Calu3 (cell line): ENCODE data around the gene COBLL1. TPM values are rescaled to one million over a fixed set of nuclear protein-coding genes. Genes with fewer than 3 reads are reported as not detected.

ENCODE experiments used
- BruUV-seq: library from RNA; stranded (reverse); fragments of 400-500 nt; replicated peaks from 2 replicates; lab custom pipeline; 2021; lab: Mats Ljungman, UMichigan
- CTCF ChIA-PET: fragments of 300-600 bp; sonication (Branson Sonifier 250); formaldehyde crosslinking; loops from one replicate; lab custom pipeline; 2022; ENCODE audit warnings: antibody characterized with exemption; lab: Charles Lee
- DNase-seq: peaks from one replicate; pipeline ENCODE4 v3.0.0; 2022
- H3K27ac Mint-ChIP-seq: one replicate; pipeline ENCODE4 v1.8.0; 2022; ENCODE audit warnings: mixed read lengths; ENCODE audit not compliant: unreplicated experiment
- H3K27me3 Mint-ChIP-seq: one replicate; pipeline ENCODE4 v1.8.0; 2022; ENCODE audit warnings: mixed read lengths; ENCODE audit not compliant: unreplicated experiment
- H3K36me3 Mint-ChIP-seq: one replicate; pipeline ENCODE4 v1.8.0; 2022; ENCODE audit warnings: mild to moderate bottlenecking, moderate library complexity, mixed read lengths; ENCODE audit not compliant: insufficient read depth, unreplicated experiment
- H3K4me1 Mint-ChIP-seq: one replicate; pipeline ENCODE4 v1.8.0; 2022; ENCODE audit warnings: mild to moderate bottlenecking, low read depth, mixed read lengths; ENCODE audit not compliant: unreplicated experiment
- H3K4me3 Mint-ChIP-seq: one replicate; pipeline ENCODE4 v1.8.0; 2022; ENCODE audit warnings: mild to moderate bottlenecking, low read depth, moderate library complexity, mixed read lengths; ENCODE audit not compliant: unreplicated experiment
- H3K9me3 Mint-ChIP-seq: one replicate; pipeline ENCODE4 v1.8.0; 2022; ENCODE audit warnings: low read depth, mixed read lengths; ENCODE audit not compliant: unreplicated experiment
- intact Hi-C: fragments of 100-400 bp; cut with micrococcal nuclease; formaldehyde crosslinking; loops from one replicate; pipeline ENCODE4 v1.10.0; 2022; ENCODE audit not compliant: unreplicated experiment
- total RNA-seq: library from RNA; stranded (reverse); gene quantifications from 2 replicates; pipeline ENCODE4 v1.2.3, GENCODE V29; 2022
- TF ChIP-seq, protein P1 (sequence below): fragments of 200-600 bp; IDR thresholded peaks from one replicate; pipeline ENCODE4 v1.8.0; 2022; ENCODE audit warnings: antibody characterized with exemption; ENCODE audit not compliant: unreplicated experiment

COBLL1 gene
- total RNA-seq, 1 experiment from 2014 or later = 44.9 TPM

DNA sequence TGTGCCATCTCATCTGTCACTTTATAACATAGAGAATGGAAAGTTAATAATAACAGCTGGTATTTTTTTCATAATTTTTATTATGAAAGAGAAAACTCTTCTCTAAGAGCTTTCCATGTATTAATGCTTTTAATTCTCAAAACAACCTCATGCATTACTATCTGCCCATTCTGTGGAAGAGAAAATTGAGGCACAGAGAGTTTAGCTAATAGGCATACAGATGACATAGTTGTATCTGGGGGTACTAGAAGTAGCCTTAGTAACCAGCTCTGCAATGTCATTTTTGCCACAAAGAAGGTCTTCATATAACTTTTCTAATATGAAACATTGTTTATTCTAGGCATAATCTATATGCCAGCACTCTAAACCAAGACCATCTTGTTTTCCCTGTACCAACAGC is 36.3 kb upstream of the COBLL1 start:
- intact Hi-C loops = no loop called here
- Mint-ChIP-seq H3K9me3 (no peaks in the 10 kb centered on the region), H3K4me1 (peaks cover 10% of the 10 kb centered on the region), H3K27me3 (no peaks in the 10 kb centered on the region), H3K4me3 (no peak overlapping the region), H3K36me3 (no peaks in the 10 kb centered on the region), H3K27ac (no peak overlapping the region)
- no peak for DNase-seq
- CTCF ChIA-PET = interaction anchor here (1.2 kb wide), 1 partner anchor 18 kb away, joined by 4 read pairs; no protein-coding TSS in a partner anchor
- BruUV-seq = no TSS peak
- TF ChIP-seq, protein P1, sequence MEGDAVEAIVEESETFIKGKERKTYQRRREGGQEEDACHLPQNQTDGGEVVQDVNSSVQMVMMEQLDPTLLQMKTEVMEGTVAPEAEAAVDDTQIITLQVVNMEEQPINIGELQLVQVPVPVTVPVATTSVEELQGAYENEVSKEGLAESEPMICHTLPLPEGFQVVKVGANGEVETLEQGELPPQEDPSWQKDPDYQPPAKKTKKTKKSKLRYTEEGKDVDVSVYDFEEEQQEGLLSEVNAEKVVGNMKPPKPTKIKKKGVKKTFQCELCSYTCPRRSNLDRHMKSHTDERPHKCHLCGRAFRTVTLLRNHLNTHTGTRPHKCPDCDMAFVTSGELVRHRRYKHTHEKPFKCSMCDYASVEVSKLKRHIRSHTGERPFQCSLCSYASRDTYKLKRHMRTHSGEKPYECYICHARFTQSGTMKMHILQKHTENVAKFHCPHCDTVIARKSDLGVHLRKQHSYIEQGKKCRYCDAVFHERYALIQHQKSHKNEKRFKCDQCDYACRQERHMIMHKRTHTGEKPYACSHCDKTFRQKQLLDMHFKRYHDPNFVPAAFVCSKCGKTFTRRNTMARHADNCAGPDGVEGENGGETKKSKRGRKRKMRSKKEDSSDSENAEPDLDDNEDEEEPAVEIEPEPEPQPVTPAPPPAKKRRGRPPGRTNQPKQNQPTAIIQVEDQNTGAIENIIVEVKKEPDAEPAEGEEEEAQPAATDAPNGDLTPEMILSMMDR = no peak

DNA sequence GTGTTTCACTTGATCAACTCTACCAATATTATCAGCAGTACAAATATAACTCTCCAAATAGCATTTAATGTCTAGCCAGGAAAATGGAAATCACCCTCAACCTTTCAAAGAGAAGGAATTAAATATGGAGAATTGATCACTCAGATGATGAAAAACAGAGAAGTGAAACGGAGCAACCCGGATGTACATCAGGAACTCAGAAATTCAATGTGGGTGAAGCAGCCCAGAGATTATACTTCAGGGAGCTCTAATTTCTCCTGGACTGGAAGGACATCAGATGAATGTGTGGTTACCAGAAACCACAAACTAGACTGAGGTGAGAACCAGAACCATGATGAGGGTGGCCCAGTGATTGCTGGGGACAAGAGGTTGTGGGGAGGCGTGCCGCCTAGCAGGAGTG is 35.5 kb upstream of the COBLL1 start:
- TF ChIP-seq, protein P1 = no peak
- Mint-ChIP-seq H3K9me3 (no peaks in the 10 kb centered on the region), H3K27me3 (no peaks in the 10 kb centered on the region), H3K27ac (no peak overlapping the region), H3K4me1 (peaks cover 10% of the 10 kb centered on the region), H3K36me3 (no peaks in the 10 kb centered on the region), H3K4me3 (no peak overlapping the region)
- CTCF ChIA-PET = no interaction called here
- BruUV-seq = no TSS peak
- no peak for DNase-seq
- intact Hi-C loops = no loop called here

DNA sequence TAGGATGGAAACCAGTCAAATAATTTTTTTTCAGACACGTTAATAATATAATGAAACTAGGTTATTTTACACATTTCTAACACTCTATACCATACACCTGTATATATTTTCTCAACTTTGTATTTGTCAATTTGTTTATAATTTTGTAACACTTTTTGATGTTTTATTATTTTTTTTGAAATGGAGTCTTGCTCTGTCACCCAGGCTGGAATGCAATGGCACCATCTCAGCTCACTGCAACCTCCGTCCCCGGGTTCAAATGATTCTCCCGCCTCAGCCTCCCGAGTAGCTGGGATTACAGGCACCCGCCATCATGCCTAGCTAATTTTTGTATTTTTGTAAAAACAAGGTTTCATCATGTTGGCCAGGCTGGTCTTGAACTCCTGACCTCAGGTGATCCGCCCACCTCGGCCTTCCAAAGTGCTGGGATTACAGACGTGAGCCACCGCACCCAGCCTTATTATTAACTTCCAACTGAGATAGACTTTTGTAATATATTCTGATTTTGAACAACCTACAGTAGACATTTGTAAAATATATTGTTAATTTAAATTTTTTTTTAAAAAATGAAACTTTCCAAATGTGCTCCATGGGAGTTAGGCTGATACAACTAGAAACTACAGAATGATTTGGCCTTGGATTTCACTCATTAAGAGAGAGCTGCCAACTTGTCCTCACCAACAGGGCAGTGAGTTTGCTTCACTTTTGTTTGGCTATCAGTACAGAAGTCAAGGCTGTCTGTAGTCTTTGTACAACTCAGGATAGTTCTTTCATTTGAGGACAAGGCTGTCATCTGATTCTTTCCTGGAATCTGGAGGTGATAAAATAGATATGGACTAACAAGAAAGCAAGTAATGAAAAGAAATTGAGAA is 33.9 kb upstream of the COBLL1 start:
- H3K27ac Mint-ChIP-seq = no peak overlapping the region
- H3K4me3 Mint-ChIP-seq = no peak overlapping the region
- peaks cover 10% of the 10 kb centered on the region for H3K4me1 Mint-ChIP-seq
- no peaks in the 10 kb centered on the region for H3K36me3 Mint-ChIP-seq
- CTCF ChIA-PET = no interaction called here
- TF ChIP-seq, protein P1 = no peak
- no peak for DNase-seq
- intact Hi-C loops = no loop called here
- H3K9me3 Mint-ChIP-seq = no peaks in the 10 kb centered on the region
- no peaks in the 10 kb centered on the region for H3K27me3 Mint-ChIP-seq
- no TSS peak for BruUV-seq

DNA sequence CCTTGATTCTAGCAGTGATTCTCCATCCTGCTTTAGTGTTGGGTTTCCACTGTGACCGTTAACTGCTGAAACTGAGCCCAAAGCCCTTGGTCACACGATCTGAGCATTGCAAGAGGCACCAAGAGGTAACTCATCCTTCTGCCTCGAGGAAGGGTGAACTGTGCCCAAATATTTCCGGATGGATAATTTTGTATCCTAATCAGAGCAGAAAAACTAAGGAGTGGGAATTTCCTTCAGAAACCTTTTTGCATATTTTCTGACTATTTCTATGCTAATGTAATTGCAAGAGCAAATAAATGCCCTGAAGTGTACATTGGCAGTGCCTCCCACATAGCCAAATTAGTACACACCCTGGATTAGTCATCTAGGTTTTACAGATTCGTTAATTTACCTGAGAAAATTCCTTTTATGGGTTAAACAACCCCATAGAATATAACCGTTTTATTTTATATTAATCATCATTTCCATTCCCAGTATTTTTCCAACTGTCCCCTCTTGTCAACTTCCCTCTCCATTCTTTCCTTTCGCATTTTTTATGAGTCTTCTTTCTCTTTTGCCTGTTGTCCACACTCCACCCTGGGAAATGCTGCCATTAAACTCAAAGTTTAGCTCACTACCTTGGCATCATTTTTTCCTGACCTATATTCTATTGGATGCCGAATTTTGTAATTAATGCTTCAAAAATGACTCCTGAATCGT is 31.7 kb upstream of the COBLL1 start:
- Mint-ChIP-seq H3K4me1 (peaks cover 17% of the 10 kb centered on the region), H3K27ac (no peak overlapping the region), H3K9me3 (no peaks in the 10 kb centered on the region), H3K36me3 (no peaks in the 10 kb centered on the region), H3K4me3 (no peak overlapping the region), H3K27me3 (no peaks in the 10 kb centered on the region)
- intact Hi-C loops = no loop called here
- no TSS peak for BruUV-seq
- no peak for DNase-seq
- CTCF ChIA-PET = interaction anchor here (0.8 kb wide), 1 partner anchor 13 kb away, joined by 3 read pairs; no protein-coding TSS in a partner anchor
- TF ChIP-seq, protein P1 = no peak
